K562 (cell line): ENCODE results near the gene PLEKHH3. TPM values are rescaled to one million over a fixed set of nuclear protein-coding genes. Genes with fewer than 3 reads are reported as not detected.
A peak's percentile ranks its signal among the peaks of the same experiment; 100 is the strongest.

ENCODE experiments used
- DACH1 ChIP-seq: fragments of 450-650 bp; IDR thresholded peaks from 2 replicates; pipeline ENCODE4 v1.6.1; 2018; ENCODE audit not compliant: partially characterized antibody
- FOSL1 ChIP-seq: fragments of 200-800 bp; sonication (Bioruptor generic); conservative IDR thresholded peaks from 2 replicates; pipeline ENCODE4 v1.6.1; 2016; ENCODE audit warnings: missing genetic modification characterization, missing compliant biosample characterization
- FOXJ2 ChIP-seq: fragments of 200-800 bp; sonication (Bioruptor generic); IDR thresholded peaks from 2 replicates; pipeline ENCODE4 v1.6.1; 2016; ENCODE audit warnings: missing genetic modification characterization, missing compliant biosample characterization
- FOXJ3 ChIP-seq: sonication (generic); formaldehyde crosslinking; IDR thresholded peaks from 2 replicates; pipeline ENCODE4 v1.4.0; 2020; ENCODE audit warnings: mild to moderate bottlenecking, missing genetic modification reagents
- FOXM1 ChIP-seq, 2 experiments: fragments of 450-650 bp in 1 of 2; sonication (generic) in 1 of 2; formaldehyde crosslinking in 1 of 2; IDR thresholded peaks; 2 replicates each; pipeline versions ENCODE4 v1.6.1 to v1.9.0; 2017 to 2022; ENCODE audit warnings: low read depth in 2 of 2, mild to moderate bottlenecking in 2 of 2, missing genetic modification reagents in 1 of 2, moderate library complexity in 1 of 2
- GTF2A2 ChIP-seq: IDR thresholded peaks from 2 replicates; pipeline ENCODE4 v1.6.1; 2016; ENCODE audit warnings: mild to moderate bottlenecking, missing genetic modification characterization, missing compliant biosample characterization
- IRF1 ChIP-seq: sonication (generic); formaldehyde crosslinking; IDR thresholded peaks from 2 replicates; pipeline ENCODE4 v1.8.0; 2022; ENCODE audit warnings: missing genetic modification reagents, mild to moderate bottlenecking, borderline replicate concordance
- LEF1 ChIP-seq: fragments of 450-650 bp; IDR thresholded peaks from 2 replicates; pipeline ENCODE4 v1.6.1; 2016; ENCODE audit warnings: mild to moderate bottlenecking
- MBD2 ChIP-seq: sonication (generic); IDR thresholded peaks from 2 replicates; pipeline ENCODE4 v1.6.1; 2016; ENCODE audit warnings: low read depth, borderline replicate concordance
- MECOM ChIP-seq: fragments of 250-450 bp; sonication (Bioruptor Pico); IDR thresholded peaks from 2 replicates; pipeline ENCODE4 v1.8.0; 2022; ENCODE audit warnings: inconsistent platforms
- PTBP1 ChIP-seq: fragments of 200-400 bp; formaldehyde crosslinking; IDR thresholded peaks from 2 replicates; pipeline ENCODE4 v1.6.1; 2017; ENCODE audit warnings: low read depth, low read length
- SMARCB1 ChIP-seq: IDR thresholded peaks from 2 replicates; pipeline ENCODE4 v1.6.1; 2011; ENCODE audit warnings: improper control_type of control experiment, low read depth; ENCODE audit not compliant: insufficient read length
- SMARCC2 ChIP-seq: fragments of 450-650 bp; IDR thresholded peaks from 2 replicates; pipeline ENCODE4 v1.6.1; 2017; ENCODE audit warnings: antibody characterized with exemption, moderate library complexity, mild to moderate bottlenecking, low read depth
- TCF3 ChIP-seq: sonication (generic); formaldehyde crosslinking; IDR thresholded peaks from 2 replicates; pipeline ENCODE4 v1.4.0; 2020; ENCODE audit warnings: mild to moderate bottlenecking, missing genetic modification reagents
- TEAD4 ChIP-seq, 2 experiments: sonication (generic) in 1 of 2; formaldehyde crosslinking in 1 of 2; IDR thresholded peaks; 2 replicates each; pipeline versions ENCODE4 v1.6.1 to v1.8.0; 2012 to 2022; ENCODE audit warnings: borderline replicate concordance in 1 of 2, inconsistent platforms in 1 of 2, low read length in 1 of 2, mild to moderate bottlenecking in 1 of 2, missing genetic modification reagents in 1 of 2
- TRIM24 ChIP-seq, 2 experiments: fragments of 450-650 bp; IDR thresholded peaks; 2 replicates each; pipeline ENCODE4 v1.6.1; 2016
- ZNF121 ChIP-seq: sonication (generic); formaldehyde crosslinking; conservative IDR thresholded peaks from 2 replicates; pipeline ENCODE4 v1.8.0; 2022; ENCODE audit warnings: missing genetic modification reagents
- ZNF707 ChIP-seq: fragments of 250-450 bp; sonication (Bioruptor Pico); conservative IDR thresholded peaks from 2 replicates; pipeline ENCODE4 v1.8.0; 2022; ENCODE audit warnings: inconsistent platforms, mild to moderate bottlenecking, moderate library complexity
- polyA plus RNA-seq, 8 experiments: library from polyadenylated mRNA; depleted of rRNA in 4 of 8; stranded (reverse) in 5 of 8; unstranded in 3 of 8; fragments of >200 nt; fragmentation: Nextera tagmentation in 2 of 8; fragmentation: Illumina TruSeq in 1 of 8; extraction: Ambion mirVana in 2 of 8; extraction: Trizol in 1 of 8; gene quantifications; 2 replicates each; pipeline versions ENCODE4 v1.2.1 to v1.2.3, GENCODE V29; 2011 to 2014; ENCODE audit warnings: inconsistent platforms in 1 of 8, missing spikeins in 1 of 8
- total RNA-seq, 7 experiments: library from RNA; depleted of rRNA in 6 of 7; stranded (reverse); fragments of >200 nt in 6 of 7; fragmentation: Illumina TruSeq in 2 of 7; extraction: Trizol in 2 of 7; gene quantifications; 2 replicates each; pipeline versions ENCODE4 v1.2.1 to v1.2.3, GENCODE V29; 2011 to 2021; ENCODE audit warnings: low replicate concordance in 1 of 7
- TF ChIP-seq, protein P1 (sequence below): sonication (generic); formaldehyde crosslinking; IDR thresholded peaks from 2 replicates; pipeline ENCODE4 v1.8.0; 2022; ENCODE audit warnings: mild to moderate bottlenecking, missing genetic modification reagents
- TF ChIP-seq, protein P2 (sequence below): sonication (generic); formaldehyde crosslinking; IDR thresholded peaks from 2 replicates; pipeline ENCODE4 v1.8.1; 2022; ENCODE audit warnings: missing genetic modification reagents
- TF ChIP-seq, protein P3 (sequence below): fragments of 150-350 bp; conservative IDR thresholded peaks from 2 replicates; pipeline ENCODE4 v1.6.1; 2014; ENCODE audit warnings: low read length
- TF ChIP-seq, protein P4 (sequence below), 2 experiments: fragments of 450-650 bp; conservative IDR thresholded peaks; 2 replicates each; pipeline ENCODE4 v1.6.1; 2017; ENCODE audit warnings: mild to moderate bottlenecking in 2 of 2, moderate library complexity in 2 of 2

Gene PLEKHH3
- total and polyA plus RNA-seq, 9 of the 15 experiments (the other 6 are each of a cell fraction or from before 2014, with no cell fraction given) = 0.58 to 34.5 (median 5.0) TPM

DNA sequence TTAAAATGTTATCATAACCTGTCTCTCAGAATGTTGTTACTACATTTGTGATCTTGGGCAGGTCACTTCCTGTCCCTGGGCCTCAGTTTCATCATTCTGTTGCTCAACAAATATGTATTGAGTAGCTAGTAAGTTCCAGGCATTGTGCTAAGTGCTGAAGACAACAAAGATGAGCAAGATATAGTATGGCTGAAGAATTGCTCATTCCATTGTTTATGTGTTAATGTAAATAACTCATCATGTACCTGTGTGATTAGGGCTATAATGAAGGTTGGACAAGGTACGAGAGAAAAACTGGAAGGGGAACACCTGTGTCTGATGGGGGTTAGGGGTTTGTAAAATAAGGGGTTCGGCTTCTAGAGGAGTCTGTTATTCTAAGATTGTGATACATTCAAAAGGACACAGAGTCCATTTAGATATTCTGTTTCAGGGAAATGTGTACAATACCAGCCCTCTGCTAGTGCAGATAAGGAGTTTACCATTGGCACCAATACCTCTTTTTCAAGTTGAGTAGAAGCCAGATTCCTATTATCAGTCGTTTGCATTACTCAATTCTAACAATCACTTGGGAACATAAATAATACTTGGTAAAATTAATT lies 47.3 kb downstream of the PLEKHH3 start (continued):
- TF ChIP-seq LEF1 (0 out of 2 replicates have a peak, but pooled peaks have one; percentile 36), FOXJ2 (tag) (no peak), FOSL1 (no peak; the same call in 1 of the 2 replicates), IRF1 (no peak), ZNF707 (CRISPR knock-in tag) (no peak), PTBP1 (no peak), TCF3 (CRISPR knock-in tag) (peak; percentile 81), FOXJ3 (CRISPR knock-in tag) (no peak), SMARCB1 (no peak), GTF2A2 (tag) (no peak), FOXM1 (IDR thresholded peaks at IDR 0.05; ENCODE audit: low read depth) (peak; percentile 57), FOXM1 (CRISPR knock-in tag; IDR thresholded peaks at IDR 0.05; ENCODE audit: low read depth) (no peak), SMARCC2 (0 out of 2 replicates have a peak, but pooled peaks have one; percentile 21), TEAD4 (IDR thresholded peaks at IDR 0.05; ENCODE audit: low read length) (peak; percentile 93), TEAD4 (CRISPR knock-in tag; IDR thresholded peaks at IDR 0.05; ENCODE audit: borderline replicate concordance) (no peak), DACH1 (peak; percentile 58), TRIM24 (IDR thresholded peaks at IDR 0.05) (peak; percentile 58 to 74; a peak in 3 of 4 replicates), MECOM (CRISPR knock-in tag) (0 out of 2 replicates have a peak, but pooled peaks have one; percentile 40), MBD2 (no peak; the same call in 1 of the 2 replicates), ZNF121 (CRISPR knock-in tag) (no peak)
- TF ChIP-seq, protein P1, sequence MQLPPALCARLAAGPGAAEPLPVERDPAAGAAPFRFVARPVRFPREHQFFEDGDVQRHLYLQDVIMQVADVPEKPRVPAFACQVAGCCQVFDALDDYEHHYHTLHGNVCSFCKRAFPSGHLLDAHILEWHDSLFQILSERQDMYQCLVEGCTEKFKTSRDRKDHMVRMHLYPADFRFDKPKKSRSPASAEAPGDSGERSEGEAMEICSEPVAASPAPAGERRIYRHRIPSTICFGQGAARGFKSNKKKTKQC = no peak
- TF ChIP-seq, protein P2, sequence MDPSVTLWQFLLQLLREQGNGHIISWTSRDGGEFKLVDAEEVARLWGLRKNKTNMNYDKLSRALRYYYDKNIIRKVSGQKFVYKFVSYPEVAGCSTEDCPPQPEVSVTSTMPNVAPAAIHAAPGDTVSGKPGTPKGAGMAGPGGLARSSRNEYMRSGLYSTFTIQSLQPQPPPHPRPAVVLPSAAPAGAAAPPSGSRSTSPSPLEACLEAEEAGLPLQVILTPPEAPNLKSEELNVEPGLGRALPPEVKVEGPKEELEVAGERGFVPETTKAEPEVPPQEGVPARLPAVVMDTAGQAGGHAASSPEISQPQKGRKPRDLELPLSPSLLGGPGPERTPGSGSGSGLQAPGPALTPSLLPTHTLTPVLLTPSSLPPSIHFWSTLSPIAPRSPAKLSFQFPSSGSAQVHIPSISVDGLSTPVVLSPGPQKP (CRISPR knock-in tag) = no peak
- TF ChIP-seq, protein P3, sequence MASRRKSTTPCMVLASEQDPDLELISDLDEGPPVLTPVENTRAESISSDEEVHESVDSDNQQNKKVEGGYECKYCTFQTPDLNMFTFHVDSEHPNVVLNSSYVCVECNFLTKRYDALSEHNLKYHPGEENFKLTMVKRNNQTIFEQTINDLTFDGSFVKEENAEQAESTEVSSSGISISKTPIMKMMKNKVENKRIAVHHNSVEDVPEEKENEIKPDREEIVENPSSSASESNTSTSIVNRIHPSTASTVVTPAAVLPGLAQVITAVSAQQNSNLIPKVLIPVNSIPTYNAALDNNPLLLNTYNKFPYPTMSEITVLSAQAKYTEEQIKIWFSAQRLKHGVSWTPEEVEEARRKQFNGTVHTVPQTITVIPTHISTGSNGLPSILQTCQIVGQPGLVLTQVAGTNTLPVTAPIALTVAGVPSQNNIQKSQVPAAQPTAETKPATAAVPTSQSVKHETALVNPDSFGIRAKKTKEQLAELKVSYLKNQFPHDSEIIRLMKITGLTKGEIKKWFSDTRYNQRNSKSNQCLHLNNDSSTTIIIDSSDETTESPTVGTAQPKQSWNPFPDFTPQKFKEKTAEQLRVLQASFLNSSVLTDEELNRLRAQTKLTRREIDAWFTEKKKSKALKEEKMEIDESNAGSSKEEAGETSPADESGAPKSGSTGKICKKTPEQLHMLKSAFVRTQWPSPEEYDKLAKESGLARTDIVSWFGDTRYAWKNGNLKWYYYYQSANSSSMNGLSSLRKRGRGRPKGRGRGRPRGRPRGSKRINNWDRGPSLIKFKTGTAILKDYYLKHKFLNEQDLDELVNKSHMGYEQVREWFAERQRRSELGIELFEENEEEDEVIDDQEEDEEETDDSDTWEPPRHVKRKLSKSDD = no peak
- TF ChIP-seq, protein P4, sequence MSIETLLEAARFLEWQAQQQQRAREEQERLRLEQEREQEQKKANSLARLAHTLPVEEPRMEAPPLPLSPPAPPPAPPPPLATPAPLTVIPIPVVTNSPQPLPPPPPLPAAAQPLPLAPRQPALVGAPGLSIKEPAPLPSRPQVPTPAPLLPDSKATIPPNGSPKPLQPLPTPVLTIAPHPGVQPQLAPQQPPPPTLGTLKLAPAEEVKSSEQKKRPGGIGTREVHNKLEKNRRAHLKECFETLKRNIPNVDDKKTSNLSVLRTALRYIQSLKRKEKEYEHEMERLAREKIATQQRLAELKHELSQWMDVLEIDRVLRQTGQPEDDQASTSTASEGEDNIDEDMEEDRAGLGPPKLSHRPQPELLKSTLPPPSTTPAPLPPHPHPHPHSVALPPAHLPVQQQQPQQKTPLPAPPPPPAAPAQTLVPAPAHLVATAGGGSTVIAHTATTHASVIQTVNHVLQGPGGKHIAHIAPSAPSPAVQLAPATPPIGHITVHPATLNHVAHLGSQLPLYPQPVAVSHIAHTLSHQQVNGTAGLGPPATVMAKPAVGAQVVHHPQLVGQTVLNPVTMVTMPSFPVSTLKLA (conservative IDR thresholded peaks at IDR 0.05) = 0 out of 4 replicates have a peak, but pooled peaks of 1 of the 2 experiments have one; percentile 34
